GM19328 (cell line): ENCODE data around the gene B4GALT1.

Source experiments
- ATAC-seq: cut with Tn5 transposase; IDR thresholded peaks from one replicate; pipeline ENCODE4 v1.9.1; 2021; ENCODE audit warnings: mild to moderate bottlenecking, moderate library complexity; ENCODE audit not compliant: unreplicated experiment

Gene B4GALT1

DNA sequence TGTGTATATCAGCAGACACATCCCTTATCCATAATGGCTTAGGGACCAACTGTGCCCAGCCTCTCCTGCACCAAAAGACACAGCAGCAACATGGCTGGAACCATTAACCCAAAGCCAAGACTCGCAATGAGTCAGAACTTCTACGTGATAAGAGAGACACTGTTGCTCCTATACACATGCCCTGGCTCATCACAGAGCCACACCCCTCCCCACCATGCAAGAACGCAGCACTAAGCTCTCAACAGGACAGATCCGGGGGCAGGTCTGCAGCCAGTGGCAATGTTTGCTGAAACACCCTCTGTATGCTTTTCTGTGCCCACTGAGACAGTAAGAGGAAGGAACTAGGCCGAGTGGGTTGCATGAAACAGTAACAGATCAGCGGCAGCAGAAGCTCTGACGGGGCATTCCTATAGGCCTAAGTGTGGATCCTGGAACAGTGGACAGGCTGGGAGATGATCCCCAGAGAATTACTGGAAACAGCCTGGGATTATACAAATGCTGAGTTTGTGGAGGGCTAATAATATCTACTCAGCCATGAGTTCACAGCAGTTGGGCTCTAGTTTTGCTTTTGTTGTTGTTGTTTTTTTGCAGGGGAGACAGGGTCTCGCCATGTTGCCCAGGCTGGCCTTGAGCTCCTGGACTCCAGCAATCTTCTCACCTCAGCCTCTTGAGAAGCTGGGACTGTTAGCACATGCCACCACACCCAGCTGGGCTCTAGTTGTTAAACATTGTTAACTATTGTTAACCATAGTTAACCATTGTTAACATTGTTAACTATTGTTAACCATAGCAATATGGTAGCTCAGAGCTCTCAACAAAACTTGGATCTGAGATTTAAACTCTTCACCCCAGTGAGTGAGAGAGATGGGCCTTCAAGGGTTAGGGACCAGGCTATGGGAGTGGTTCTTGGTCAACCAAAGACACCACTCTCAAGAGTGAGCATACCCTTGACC lies 41.0 kb downstream of the B4GALT1 start:
- no peak for ATAC-seq

DNA sequence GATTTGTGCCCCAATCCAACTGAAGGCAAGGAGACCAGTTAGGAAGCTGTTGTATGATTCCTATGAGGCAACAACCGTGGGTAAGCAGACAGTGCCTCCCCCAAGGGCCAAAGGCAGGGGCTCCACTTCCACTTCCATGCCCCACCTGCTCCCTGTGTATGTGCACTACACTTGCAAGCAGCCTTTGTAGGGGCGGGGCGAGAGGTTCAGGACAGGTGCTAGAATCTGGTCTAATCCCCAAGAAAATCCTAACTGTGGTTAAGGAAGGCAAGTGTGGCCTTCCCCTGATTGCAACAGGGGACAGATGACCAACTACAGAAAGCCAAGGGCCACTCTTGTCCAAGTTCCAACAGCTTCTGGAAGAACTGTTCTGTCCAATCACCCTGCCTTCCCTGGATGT lies 41.7 kb downstream of the B4GALT1 start:
- no peak for ATAC-seq

GRCh38 chr9:33124751-33125381 lies 42.3 kb downstream of the B4GALT1 start:
- ATAC-seq, result peak; percentile 65

DNA sequence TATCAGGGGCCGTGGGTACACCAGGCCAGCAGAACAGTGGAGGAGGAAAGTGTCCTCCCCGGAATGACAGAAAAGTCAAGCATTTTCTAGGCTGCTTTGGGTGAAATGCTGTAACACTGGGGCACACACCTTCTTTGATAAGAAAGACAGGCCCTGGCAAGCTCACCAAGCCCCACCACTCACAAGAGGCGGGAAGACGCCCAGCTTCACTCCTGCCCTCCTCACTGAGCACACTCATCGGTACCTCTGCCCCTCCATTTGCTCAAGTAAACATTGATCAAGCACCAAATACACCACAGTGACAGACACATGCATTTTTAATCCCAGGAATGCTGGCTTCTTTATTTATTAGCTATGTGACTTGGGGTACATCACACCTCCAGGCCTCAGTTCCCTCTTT lies 43.1 kb downstream of the B4GALT1 start:
- ATAC-seq, result no peak

GRCh38 chr9:33123407-33124031 lies 43.6 kb downstream of the B4GALT1 start:
- ATAC-seq, result no peak

DNA sequence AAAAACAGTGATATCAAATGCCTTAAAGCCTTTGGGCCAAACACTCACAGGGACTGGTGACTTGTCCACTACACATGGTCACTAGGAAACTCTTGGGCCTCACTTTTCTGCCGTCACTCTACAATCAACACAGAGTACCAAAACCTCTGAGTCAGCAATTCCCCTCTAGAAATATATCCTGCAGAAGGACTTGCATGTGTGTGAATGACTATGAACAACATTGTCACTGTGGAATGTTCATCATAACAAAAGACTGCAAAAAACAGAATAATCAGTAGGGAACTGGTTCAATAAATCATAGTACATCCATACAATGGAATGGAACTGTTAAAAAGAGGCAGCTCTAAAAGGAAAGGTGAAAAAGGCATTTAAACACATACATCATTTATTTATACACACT lies 46.5 kb downstream of the B4GALT1 start:
- ATAC-seq, result no peak

DNA sequence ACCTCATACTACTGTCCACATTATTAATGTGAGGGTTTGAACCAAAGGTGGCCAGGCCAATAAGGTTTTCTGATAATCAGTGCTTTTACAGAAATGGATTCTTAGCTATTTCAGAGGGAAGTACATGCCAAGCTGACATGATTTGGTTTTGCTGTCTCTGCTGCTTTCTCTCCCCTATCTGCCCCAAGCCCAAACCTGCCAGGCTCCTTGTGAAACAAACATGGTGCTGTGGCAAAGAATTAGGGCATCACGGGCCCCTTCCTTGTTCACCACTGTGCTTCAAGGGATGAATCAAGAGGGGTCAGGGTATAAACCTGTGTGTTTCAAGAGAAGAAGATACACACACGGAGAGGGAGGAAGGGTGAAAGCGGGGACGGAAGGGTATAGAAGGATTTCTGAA lies 49.3 kb downstream of the B4GALT1 start:
- ATAC-seq, result no peak

GRCh38 chr9:33117306-33117705 lies 49.8 kb downstream of the B4GALT1 start:
- ATAC-seq, result no peak

- no peak for ATAC-seq
These were observed 50.3 kb downstream of the B4GALT1 start for GRCh38 chr9:33116860-33117259.

DNA sequence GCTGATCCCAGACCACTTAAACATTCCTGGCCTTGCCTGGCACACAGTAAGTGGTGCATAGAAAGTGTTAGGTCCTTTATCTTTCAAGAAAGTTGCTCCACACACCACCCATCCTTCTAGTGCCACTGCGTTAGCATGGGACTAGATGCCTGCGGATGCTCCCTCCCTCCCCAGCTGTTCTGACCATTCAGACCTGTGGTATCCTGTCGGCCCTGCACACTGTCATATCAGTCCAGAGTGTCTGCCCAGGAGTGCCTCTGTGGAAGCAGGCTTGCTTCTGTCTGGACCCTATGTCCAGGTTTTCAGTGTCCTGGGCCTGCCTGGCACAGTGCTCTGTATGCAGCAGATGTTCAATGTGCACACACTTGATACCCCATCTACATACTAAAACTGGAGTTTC lies 52.4 kb downstream of the B4GALT1 start:
- ATAC-seq, result no peak

- no peak for ATAC-seq
These were observed 53.2 kb downstream of the B4GALT1 start for GRCh38 chr9:33113799-33114547.

GRCh38 chr9:33112094-33112493 lies 55.0 kb downstream of the B4GALT1 start:
- ATAC-seq, result no peak

- no peak for ATAC-seq
These were observed 55.5 kb downstream of the B4GALT1 start for GRCh38 chr9:33111631-33112030.

- ATAC-seq, result no peak
These were observed 56.5 kb downstream of the B4GALT1 start for GRCh38 chr9:33110686-33111085.

GRCh38 chr9:33109850-33110595 lies 57.1 kb downstream of the B4GALT1 start:
- no peak for ATAC-seq

DNA sequence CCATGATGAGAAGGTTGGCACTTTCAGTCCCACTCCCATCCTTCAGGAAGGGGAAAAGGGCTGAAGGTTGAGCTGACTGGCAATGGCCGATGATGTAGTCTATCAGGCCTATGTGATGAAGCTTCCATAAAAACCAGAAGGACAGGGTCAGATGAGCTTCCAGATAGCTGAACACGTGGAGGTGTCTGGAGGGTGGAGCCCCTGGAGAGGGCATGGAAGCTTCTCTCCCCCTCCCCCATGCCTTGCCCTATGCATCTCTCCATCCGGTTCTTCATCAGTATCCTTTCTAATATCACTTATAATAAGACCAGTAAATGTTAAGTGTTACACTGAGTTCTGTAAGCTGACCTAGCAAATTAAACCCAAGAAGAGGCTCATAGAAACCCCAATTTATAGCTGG lies 58.0 kb downstream of the B4GALT1 start:
- ATAC-seq, result no peak

DNA sequence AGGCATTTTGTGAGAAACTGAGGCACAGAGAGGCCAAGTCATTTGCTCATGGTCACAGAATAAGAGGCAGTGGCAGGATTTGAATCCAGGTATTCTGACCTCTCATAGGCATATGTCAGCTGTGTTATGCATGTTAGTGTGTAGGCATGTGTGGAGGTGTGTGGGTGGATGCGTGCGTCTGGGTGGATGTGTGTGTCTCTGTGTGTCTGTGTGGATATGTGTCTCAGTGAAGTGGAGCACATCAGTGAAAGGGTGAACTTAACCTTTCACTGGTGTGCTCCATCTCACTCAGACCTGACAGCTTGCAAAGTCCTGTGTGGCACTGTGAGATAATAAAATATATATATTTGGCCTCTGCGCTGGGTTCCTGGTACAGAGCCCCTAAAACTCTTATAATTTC lies 58.7 kb downstream of the B4GALT1 start:
- ATAC-seq, result no peak

DNA sequence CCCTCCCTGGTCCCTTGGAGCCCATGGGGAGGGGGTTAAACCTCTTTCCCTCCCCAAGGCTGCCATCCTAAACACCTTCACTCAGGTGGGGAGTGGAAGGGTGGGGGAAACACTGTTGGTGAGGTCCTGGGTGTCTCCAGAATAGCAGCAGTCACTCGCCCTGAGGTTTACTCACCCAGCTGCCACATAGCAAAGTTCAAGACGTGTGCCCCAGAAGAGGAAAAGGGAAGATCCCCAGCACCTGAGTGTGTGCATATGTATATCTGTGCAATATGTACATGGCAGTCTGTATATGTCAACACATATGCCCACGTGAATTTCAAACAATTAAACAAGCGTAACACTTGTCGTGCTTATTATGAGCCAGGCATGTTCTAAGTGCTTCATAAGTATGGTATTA lies 59.4 kb downstream of the B4GALT1 start:
- no peak for ATAC-seq

GRCh38 chr9:33106827-33107621 lies 60.1 kb downstream of the B4GALT1 start:
- no peak for ATAC-seq

DNA sequence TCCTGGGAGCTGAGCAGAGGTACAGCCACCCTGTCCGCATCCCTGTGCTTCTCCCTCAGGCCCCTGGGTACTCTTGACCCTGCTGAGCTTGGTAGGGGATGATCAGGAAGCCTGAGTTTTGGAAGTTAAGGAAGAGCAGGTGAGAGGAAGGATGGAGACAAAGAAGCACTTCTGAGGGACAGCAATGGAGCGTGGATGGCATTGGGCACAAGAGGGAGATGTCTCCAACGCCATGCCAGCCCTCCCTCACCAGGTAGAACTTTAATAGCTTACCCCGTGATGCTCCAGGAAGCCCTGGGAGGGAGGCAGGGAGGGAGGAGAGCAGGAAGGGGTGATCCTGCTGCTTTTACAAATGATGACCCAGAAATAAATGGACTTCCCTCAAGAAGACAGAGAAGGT lies 60.8 kb downstream of the B4GALT1 start:
- no peak for ATAC-seq
